GM12892 (cell line): Measurements from ENCODE around the gene LEFTY2. TPM values are rescaled to one million over a fixed set of nuclear protein-coding genes. Genes with fewer than 3 reads are reported as not detected.
"Not testable (repeated sequence)": the region's sequence is repeated elsewhere in the genome, so short reads cannot be mapped to it uniquely, and the experiment has no call there.

ENCODE experiments used
- DNase-seq: peaks from one replicate; pipeline ENCODE4 v3.0.0; 2011; ENCODE audit not compliant: insufficient read length
- FAIRE-seq: peaks from 2 replicates; lab custom pipeline; 2011; peaks lifted over from hg19 to GRCh38; lab: Jason Lieb, UNC
- POLR2A ChIP-seq: IDR thresholded peaks from 2 replicates; pipeline ENCODE4 v1.6.1; 2011; ENCODE audit warnings: low read depth, low read length, control low read depth
- POLR2AphosphoS5 ChIP-seq: IDR thresholded peaks from 2 replicates; pipeline ENCODE4 v1.6.1; 2011; ENCODE audit warnings: low read depth, low read length, control low read depth
- TAF1 ChIP-seq: IDR thresholded peaks from 2 replicates; pipeline ENCODE4 v1.6.1; 2011; ENCODE audit warnings: low read depth, mild to moderate bottlenecking, control low read depth, low read length, borderline replicate concordance
- polyA plus RNA-seq: library from polyadenylated mRNA; unstranded; fragments of >200 nt; gene quantifications from one replicate; pipeline ENCODE4 v1.2.1, GENCODE V29; 2012; ENCODE audit warnings: missing spikeins, inconsistent platforms; ENCODE audit not compliant: missing spikeins

The LEFTY2 gene
- polyA plus RNA-seq, result not detected

GRCh38 chr1:225941187-225941941 lies at the start of gene LEFTY2:
TSS of gene LEFTY2 (minus strand) at chr1:225941220. CDS start at chr1:225941140, 80 bp downstream.
- FAIRE-seq (no peak), DNase-seq (no peak)
- TF ChIP-seq POLR2AphosphoS5 (no peak), POLR2A (no peak), TAF1 (no peak)

GRCh38 chr1:225987491-225988316 lies 46.7 kb upstream of the LEFTY2 start:
- TF ChIP-seq POLR2AphosphoS5 (no peak), TAF1 (no peak), POLR2A (no peak)
- peak; percentile 33 for FAIRE-seq
- DNase-seq, result no peak

GRCh38 chr1:225981714-225982113 lies 40.7 kb upstream of the LEFTY2 start:
- TF ChIP-seq POLR2AphosphoS5 (no peak), TAF1 (no peak), POLR2A (no peak)
- DNase-seq, result no peak
- no peak for FAIRE-seq

GRCh38 chr1:225980005-225980836 lies 39.2 kb upstream of the LEFTY2 start:
- no peak for TF ChIP-seq TAF1
- no peak for TF ChIP-seq POLR2A
- TF ChIP-seq POLR2AphosphoS5, result no peak
- FAIRE-seq, result no peak
- DNase-seq, result no peak

- TF ChIP-seq POLR2A (no peak), POLR2AphosphoS5 (no peak)
- no peak for DNase-seq
- no peak for FAIRE-seq
Measured at GRCh38 chr1:225979421-225979820, 38.4 kb upstream of the LEFTY2 start.

GRCh38 chr1:225977937-225978748 lies 37.1 kb upstream of the LEFTY2 start:
- no peak for DNase-seq
- no peak for TF ChIP-seq TAF1
- TF ChIP-seq POLR2AphosphoS5, result 0 out of 2 replicates have a peak, but pooled peaks have one; percentile 16
- peak; percentile 5 for FAIRE-seq

GRCh38 chr1:225975146-225975545 lies 34.1 kb upstream of the LEFTY2 start:
- not testable (repeated sequence) for FAIRE-seq

GRCh38 chr1:225974454-225974853 lies 33.4 kb upstream of the LEFTY2 start:
- DNase-seq, result no peak
- TF ChIP-seq POLR2AphosphoS5 (no peak), TAF1 (no peak), POLR2A (peak; percentile 30; the same call in 1 of the 2 replicates)
- FAIRE-seq, result no peak

More at GRCh38 chr1:225975146-225975545, 34.1 kb upstream of the LEFTY2 start:
- DNase-seq, result not testable (repeated sequence)

- DNase-seq (no peak), FAIRE-seq (no peak)
- TF ChIP-seq POLR2A, result no peak
- TF ChIP-seq TAF1, result no peak
- TF ChIP-seq POLR2AphosphoS5, result no peak
Measured at GRCh38 chr1:225973158-225973557, 32.1 kb upstream of the LEFTY2 start.

GRCh38 chr1:225972344-225973152 lies 31.5 kb upstream of the LEFTY2 start:
- no peak for FAIRE-seq
- no peak for TF ChIP-seq TAF1
- TF ChIP-seq POLR2AphosphoS5, result no peak
- no peak for TF ChIP-seq POLR2A
- DNase-seq, result no peak

- DNase-seq, FAIRE-seq: not testable (repeated sequence)
Measured at GRCh38 chr1:225970592-225971157, 29.7 kb upstream of the LEFTY2 start.

GRCh38 chr1:225969751-225970150 lies 28.7 kb upstream of the LEFTY2 start:
- FAIRE-seq, DNase-seq: not testable (repeated sequence)
